HepG2 (cell line): ENCODE results near the gene PTCD1. TPM values are rescaled to one million over a fixed set of nuclear protein-coding genes. Genes with fewer than 3 reads are reported as not detected.

Experiments
- BATF2 ChIP-seq: sonication (generic); formaldehyde crosslinking; IDR thresholded peaks from 2 replicates; pipeline ENCODE4 v1.8.0; 2022; ENCODE audit warnings: mild to moderate bottlenecking, missing genetic modification reagents, moderate library complexity
- CSRNP1 ChIP-seq: sonication (generic); formaldehyde crosslinking; IDR thresholded peaks from 2 replicates; pipeline ENCODE4 v1.8.1; 2023; ENCODE audit warnings: mild to moderate bottlenecking, missing genetic modification reagents
- ETV5 ChIP-seq: IDR thresholded peaks from 2 replicates; pipeline ENCODE4 v1.6.1; 2018; ENCODE audit warnings: missing biosample characterization, missing genetic modification reagents, inconsistent platforms, borderline replicate concordance
- GPN1 ChIP-seq: sonication (generic); formaldehyde crosslinking; IDR thresholded peaks from 2 replicates; pipeline ENCODE4 v1.5.1; 2020; ENCODE audit warnings: missing genetic modification reagents, borderline replicate concordance
- HNF4A ChIP-seq: sonication (generic); formaldehyde crosslinking; IDR thresholded peaks from 2 replicates; pipeline ENCODE4 v1.4.0; 2020; ENCODE audit warnings: missing genetic modification reagents
- HNRNPH1 ChIP-seq: fragments of 200-400 bp; formaldehyde crosslinking; optimal IDR thresholded peaks from 2 replicates; pipeline ENCODE3; 2017; ENCODE audit warnings: mild to moderate bottlenecking, low read depth, low read length
- KLF9 ChIP-seq: IDR thresholded peaks from 2 replicates; pipeline ENCODE4 v1.6.1; 2016; ENCODE audit warnings: low read depth
- MYPOP ChIP-seq: sonication (generic); formaldehyde crosslinking; IDR thresholded peaks from 2 replicates; pipeline ENCODE4 v1.8.1; 2023; ENCODE audit warnings: mild to moderate bottlenecking, moderate library complexity, missing genetic modification reagents
- PAWR ChIP-seq: sonication (generic); formaldehyde crosslinking; IDR thresholded peaks from 2 replicates; pipeline ENCODE4 v1.4.0; 2020; ENCODE audit warnings: missing genetic modification reagents, mild to moderate bottlenecking, borderline replicate concordance
- PRDM4 ChIP-seq: sonication (generic); formaldehyde crosslinking; IDR thresholded peaks from 2 replicates; pipeline ENCODE4 v1.9.0; 2021; ENCODE audit warnings: missing genetic modification reagents, borderline replicate concordance
- SP4 ChIP-seq: sonication (generic); formaldehyde crosslinking; IDR thresholded peaks from 2 replicates; pipeline ENCODE4 v1.8.1; 2023; ENCODE audit warnings: mild to moderate bottlenecking, missing genetic modification reagents
- STAT5B ChIP-seq: sonication (generic); formaldehyde crosslinking; IDR thresholded peaks from 2 replicates; pipeline ENCODE4 v1.4.0; 2020; ENCODE audit warnings: missing genetic modification reagents
- TCF12 ChIP-seq, 2 experiments: fragments of 450-650 bp in 1 of 2; sonication (generic) in 1 of 2; formaldehyde crosslinking in 1 of 2; IDR thresholded peaks; 2 replicates each; pipeline versions ENCODE4 v1.6.1 to v1.8.0; 2017 to 2022; ENCODE audit warnings: antibody characterized with exemption in 1 of 2, mild to moderate bottlenecking in 1 of 2, missing genetic modification reagents in 1 of 2, moderate library complexity in 1 of 2
- TGIF2 ChIP-seq: IDR thresholded peaks from 2 replicates; pipeline ENCODE4 v1.6.1; 2016; ENCODE audit warnings: control low read depth, missing compliant biosample characterization
- ZFY ChIP-seq: sonication (generic); formaldehyde crosslinking; IDR thresholded peaks from 2 replicates; pipeline ENCODE4 v1.4.0; 2020; ENCODE audit warnings: missing genetic modification reagents
- ZNF10 ChIP-seq: sonication (generic); formaldehyde crosslinking; IDR thresholded peaks from 2 replicates; pipeline ENCODE4 v1.4.0; 2020; ENCODE audit warnings: mild to moderate bottlenecking, low read depth, missing genetic modification reagents, borderline replicate concordance
- ZNF30 ChIP-seq: sonication (generic); formaldehyde crosslinking; IDR thresholded peaks from 2 replicates; pipeline ENCODE4 v1.5.0; 2020; ENCODE audit warnings: mild to moderate bottlenecking, missing genetic modification reagents
- ZNF549 ChIP-seq: sonication (generic); formaldehyde crosslinking; IDR thresholded peaks from 2 replicates; pipeline ENCODE4 v1.5.0; 2020; ENCODE audit warnings: missing genetic modification reagents
- ZNF614 ChIP-seq: IDR thresholded peaks from 2 replicates; pipeline ENCODE4 v1.6.1; 2018; ENCODE audit warnings: missing biosample characterization, missing genetic modification reagents, inconsistent platforms, borderline replicate concordance
- ZNF747 ChIP-seq: sonication (generic); formaldehyde crosslinking; IDR thresholded peaks from 2 replicates; pipeline ENCODE4 v1.8.1; 2023; ENCODE audit warnings: missing genetic modification reagents, mild to moderate bottlenecking, borderline replicate concordance
- polyA plus RNA-seq, 8 experiments: library from polyadenylated mRNA; depleted of rRNA in 3 of 8; stranded (reverse) in 7 of 8; unstranded in 1 of 8; fragments of >200 nt; fragmentation: Illumina TruSeq in 4 of 8; extraction: Trizol in 4 of 8; gene quantifications; 2 replicates each; pipeline versions ENCODE4 v1.2.1 to v1.2.3, GENCODE V29; 2011 to 2016; ENCODE audit warnings: low read depth in 4 of 8, missing spikeins in 1 of 8, mixed read lengths in 1 of 8; ENCODE audit not compliant: insufficient read depth in 1 of 8
- total RNA-seq, 5 experiments: library from RNA; depleted of rRNA; stranded (reverse); fragments of >200 nt; fragmentation: Illumina TruSeq; extraction: Trizol; gene quantifications; 2 replicates each; pipeline ENCODE4 v1.2.3, GENCODE V29; 2016; ENCODE audit warnings: low read depth in 1 of 5

PTCD1 gene
- total and polyA plus RNA-seq, 2 of the 13 experiments (the other 11 are each of a cell fraction or from before 2014, with no cell fraction given) = 3.0 to 8.4 TPM

- TF ChIP-seq CSRNP1 (CRISPR knock-in tag) = 0 out of 2 replicates have a peak, but pooled peaks have one; percentile 68
- TF ChIP-seq HNF4A (CRISPR knock-in tag) = peak; percentile 23; the same call in 1 of the 2 replicates
- TF ChIP-seq ZNF747 (CRISPR knock-in tag) = no peak
- TF ChIP-seq STAT5B (CRISPR knock-in tag) = 0 out of 2 replicates have a peak, but pooled peaks have one; percentile 30
- no peak for TF ChIP-seq TCF12 (IDR thresholded peaks at IDR 0.05)
- no peak for TF ChIP-seq TCF12 (CRISPR knock-in tag; IDR thresholded peaks at IDR 0.05)
- TF ChIP-seq KLF9 (CRISPR knock-in tag) = peak; percentile 68; the same call in 1 of the 2 replicates
- peak; percentile 92 for TF ChIP-seq ETV5 (CRISPR knock-in tag)
- TF ChIP-seq ZFY = peak; percentile 85
- no peak; the same call in 1 of the 2 replicates for TF ChIP-seq MYPOP (CRISPR knock-in tag)
- no peak for TF ChIP-seq PAWR (CRISPR knock-in tag)
- peak; percentile 89 for TF ChIP-seq SP4
- no peak for TF ChIP-seq PRDM4 (CRISPR knock-in tag)
- no peak for TF ChIP-seq ZNF30
- TF ChIP-seq HNRNPH1 = no peak
- peak; percentile 92; the same call in 1 of the 2 replicates for TF ChIP-seq ZNF614 (CRISPR knock-in tag)
- TF ChIP-seq TGIF2 = 0 out of 2 replicates have a peak, but pooled peaks have one; percentile 30
- no peak for TF ChIP-seq ZNF10 (CRISPR knock-in tag)
- 0 out of 2 replicates have a peak, but pooled peaks have one; percentile 64 for TF ChIP-seq ZNF549
- TF ChIP-seq BATF2 (CRISPR knock-in tag) = no peak
- no peak for TF ChIP-seq GPN1 (CRISPR knock-in tag)
Measured at GRCh38 chr7:99408379-99409191, 30.0 kb downstream of the PTCD1 start, which contains the start of the genes BUD31 and PDAP1 (continued).
